H9 (cell line): Measurements from ENCODE around the gene LDLR. TPM values are rescaled to one million over a fixed set of nuclear protein-coding genes. Genes with fewer than 3 reads are reported as not detected.

Source experiments
- DNase-seq: peaks from one replicate; pipeline ENCODE4 v3.0.0-alpha.2; 2017
- H2AFZ ChIP-seq: one replicate; pipeline ENCODE4 v1.6.1; 2013; ENCODE audit warnings: mild to moderate bottlenecking, low read length, control low read depth, moderate library complexity
- H2AK5ac ChIP-seq: 2 replicates; pipeline ENCODE4 v1.6.1; 2013; ENCODE audit warnings: low read length, control low read depth, mixed read lengths; ENCODE audit not compliant: insufficient read length
- H2BK120ac ChIP-seq: one replicate; pipeline ENCODE4 v1.6.1; 2013; ENCODE audit warnings: low read depth, mild to moderate bottlenecking, low read length, control low read depth, inconsistent platforms; ENCODE audit not compliant: poor library complexity, severe bottlenecking
- H2BK12ac ChIP-seq: 2 replicates; pipeline ENCODE4 v1.6.1; 2013; ENCODE audit warnings: low read length, control low read depth, mixed read lengths, low read depth; ENCODE audit not compliant: insufficient read length
- H2BK15ac ChIP-seq: 2 replicates; pipeline ENCODE4 v1.6.1; 2013; ENCODE audit warnings: low read depth, low read length, control low read depth
- H2BK20ac ChIP-seq: one replicate; pipeline ENCODE4 v1.6.1; 2013; ENCODE audit warnings: low read depth, mild to moderate bottlenecking, low read length, control low read depth, inconsistent platforms; ENCODE audit not compliant: poor library complexity, severe bottlenecking
- H2BK5ac ChIP-seq: 2 replicates; pipeline ENCODE4 v1.6.1; 2013; ENCODE audit warnings: low read length, control low read depth, mixed read lengths; ENCODE audit not compliant: insufficient read length
- H3K14ac ChIP-seq: 2 replicates; pipeline ENCODE4 v1.6.1; 2013; ENCODE audit warnings: low read length, control low read depth; ENCODE audit not compliant: insufficient read depth
- H3K18ac ChIP-seq: 2 replicates; pipeline ENCODE4 v1.6.1; 2013; ENCODE audit warnings: low read depth, mild to moderate bottlenecking, mixed read lengths, low read length, control low read depth; ENCODE audit not compliant: insufficient read length
- H3K23ac ChIP-seq: 2 replicates; pipeline ENCODE4 v1.6.1; 2013; ENCODE audit warnings: low read length, control low read depth, mixed read lengths, low read depth; ENCODE audit not compliant: insufficient read length
- H3K23me2 ChIP-seq: 2 replicates; pipeline ENCODE4 v1.6.1; 2013; ENCODE audit warnings: low read depth, mild to moderate bottlenecking, mixed read lengths, low read length, control low read depth; ENCODE audit not compliant: insufficient read length, poor library complexity, severe bottlenecking
- H3K27ac ChIP-seq: 2 replicates; pipeline ENCODE4 v1.5.1; 2013; ENCODE audit warnings: low read length, control low read depth, mixed read lengths, low read depth; ENCODE audit not compliant: insufficient read length
- H3K27me3 ChIP-seq: 2 replicates; pipeline ENCODE4 v1.6.1; 2013; ENCODE audit warnings: low read length, control low read depth, inconsistent platforms; ENCODE audit not compliant: insufficient read depth
- H3K4ac ChIP-seq: 2 replicates; pipeline ENCODE4 v1.6.1; 2013; ENCODE audit warnings: low read depth, mild to moderate bottlenecking, control low read depth, inconsistent platforms, low read length, moderate library complexity
- H3K4me1 ChIP-seq: 2 replicates; pipeline ENCODE4 v1.6.1; 2013; ENCODE audit warnings: low read length, control low read depth, inconsistent platforms; ENCODE audit not compliant: insufficient read depth
- H3K4me2 ChIP-seq: 2 replicates; pipeline ENCODE4 v1.6.1; 2013; ENCODE audit warnings: low read length, control low read depth, mixed read lengths; ENCODE audit not compliant: insufficient read length, insufficient read depth
- H3K56ac ChIP-seq: 2 replicates; pipeline ENCODE4 v1.6.1; 2013; ENCODE audit warnings: low read depth, mild to moderate bottlenecking, mixed read lengths, low read length, control low read depth; ENCODE audit not compliant: insufficient read length
- H3K79me1 ChIP-seq: 2 replicates; pipeline ENCODE4 v1.6.1; 2013; ENCODE audit warnings: low read depth, mild to moderate bottlenecking, moderate library complexity, low read length, control low read depth, inconsistent platforms; ENCODE audit not compliant: insufficient read depth, poor library complexity, severe bottlenecking
- H3K79me2 ChIP-seq: 2 replicates; pipeline ENCODE4 v1.6.1; 2013; ENCODE audit warnings: low read length, control low read depth, inconsistent platforms; ENCODE audit not compliant: insufficient read depth
- H3K9ac ChIP-seq: 2 replicates; pipeline ENCODE4 v1.6.1; 2013; ENCODE audit warnings: low read length, control low read depth, mixed read lengths; ENCODE audit not compliant: insufficient read length; ENCODE audit errors: extremely low read depth
- H3K9me3 ChIP-seq: one replicate; pipeline ENCODE4 v1.6.1; 2013; ENCODE audit warnings: low read depth, low read length, inconsistent platforms; ENCODE audit not compliant: control insufficient read depth
- H3T11ph ChIP-seq: one replicate; pipeline ENCODE4 v1.6.1; 2013; ENCODE audit warnings: mild to moderate bottlenecking, low read length, control low read depth, inconsistent platforms
- H4K20me1 ChIP-seq: one replicate; pipeline ENCODE4 v1.6.1; 2013; ENCODE audit not compliant: control insufficient read depth, insufficient read length, insufficient read depth
- H4K5ac ChIP-seq: 2 replicates; pipeline ENCODE4 v1.6.1; 2013; ENCODE audit warnings: low read depth, mild to moderate bottlenecking, mixed read lengths, low read length, control low read depth; ENCODE audit not compliant: insufficient read length
- H4K8ac ChIP-seq: replicated peaks from 2 replicates; pipeline ENCODE4 v1.6.1; 2013; ENCODE audit warnings: low read length, control low read depth, mixed read lengths, low read depth; ENCODE audit not compliant: insufficient read length
- H4K91ac ChIP-seq: 2 replicates; pipeline ENCODE4 v1.6.1; 2013; ENCODE audit warnings: low read depth, mild to moderate bottlenecking, moderate library complexity, mixed read lengths, low read length, control low read depth; ENCODE audit not compliant: insufficient read length
- H3K27ac Mint-ChIP-seq, 3 experiments: 2 replicates in 2 of 3; 3 replicates in 1 of 3; pipeline ENCODE4 v1.8.0; 2020 to 2021; ENCODE audit warnings: mixed read lengths in 3 of 3, mild to moderate bottlenecking in 1 of 3, moderate library complexity in 1 of 3
- H3K27me3 Mint-ChIP-seq: 2 replicates; pipeline ENCODE4 v1.8.0; 2021; ENCODE audit warnings: low read depth, mild to moderate bottlenecking, moderate library complexity, mixed read lengths
- H3K36me3 Mint-ChIP-seq, 3 experiments: 2 replicates in 2 of 3; 3 replicates in 1 of 3; pipeline ENCODE4 v1.8.0; 2020 to 2021; ENCODE audit warnings: low read depth in 3 of 3, mixed read lengths in 3 of 3; ENCODE audit not compliant: insufficient read depth in 1 of 3
- H3K4me1 Mint-ChIP-seq, 2 experiments: 2 replicates each; pipeline ENCODE4 v1.8.0; 2020; ENCODE audit warnings: mixed read lengths in 2 of 2
- H3K4me3 Mint-ChIP-seq, 2 experiments: 2 replicates in 1 of 2; 3 replicates in 1 of 2; pipeline ENCODE4 v1.8.0; 2020 to 2021; ENCODE audit warnings: mild to moderate bottlenecking in 2 of 2, mixed read lengths in 2 of 2, moderate library complexity in 1 of 2
- H3K9me3 Mint-ChIP-seq, 2 experiments: 2 replicates in 1 of 2; 3 replicates in 1 of 2; pipeline ENCODE4 v1.8.0; 2020; ENCODE audit warnings: mild to moderate bottlenecking in 2 of 2, mixed read lengths in 2 of 2, moderate library complexity in 1 of 2
- WGBS: extraction: QIAGEN DNeasy Blood & Tissue Kit; methylation state at CpG from one replicate; pipeline ENCODE4 v1.1.7; 2013; ENCODE audit warnings: missing lambda C conversion rate, low lambda C conversion rate, mixed read lengths; ENCODE audit not compliant: insufficient read length; ENCODE audit errors: extremely low coverage; 5-methylcytosine and 5-hydroxymethylcytosine counted together
- total RNA-seq: library from RNA; stranded (reverse); gene quantifications from 2 replicates; pipeline ENCODE4 v1.2.1, GENCODE V29; 2021
- TF ChIP-seq, protein P1 (sequence below): fragments of 200-600 bp; sonication (generic); conservative IDR thresholded peaks from 3 replicates; pipeline ENCODE4 v1.8.0; 2021; ENCODE audit warnings: antibody characterized with exemption, mild to moderate bottlenecking

Gene LDLR
- total RNA-seq, 1 experiment from 2014 or later = 92.7 TPM

DNA sequence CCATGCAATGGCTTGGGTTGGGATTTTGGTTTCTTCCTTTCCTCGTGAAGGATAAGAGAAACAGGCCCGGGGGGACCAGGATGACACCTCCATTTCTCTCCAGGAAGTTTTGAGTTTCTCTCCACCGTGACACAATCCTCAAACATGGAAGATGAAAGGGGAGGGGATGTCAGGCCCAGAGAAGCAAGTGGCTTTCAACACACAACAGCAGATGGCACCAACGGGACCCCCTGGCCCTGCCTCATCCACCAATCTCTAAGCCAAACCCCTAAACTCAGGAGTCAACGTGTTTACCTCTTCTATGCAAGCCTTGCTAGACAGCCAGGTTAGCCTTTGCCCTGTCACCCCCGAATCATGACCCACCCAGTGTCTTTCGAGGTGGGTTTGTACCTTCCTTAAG is 42.2 kb downstream of the LDLR start:
- no peaks in the 10 kb centered on the region for H3K4me1 Mint-ChIP-seq
- Histone ChIP-seq H2BK15ac (no peak overlapping the region), H3T11ph (no peak overlapping the region), H3K56ac (no peak overlapping the region), H2BK5ac (no peak overlapping the region), H3K9ac (no peak overlapping the region), H3K79me1 (peaks cover 1% of the 10 kb centered on the region), H2BK120ac (no peak overlapping the region), H3K27ac (no peak overlapping the region), H4K8ac (no peak overlapping the region), H2BK12ac (no peak overlapping the region), H3K18ac (no peak overlapping the region), H3K14ac (no peak overlapping the region), H3K9me3 (no peaks in the 10 kb centered on the region), H3K4ac (no peak overlapping the region), H2AK5ac (no peak overlapping the region), H2AFZ (no peak overlapping the region), H4K20me1 (peaks cover 5% of the 10 kb centered on the region), H3K23me2 (no peaks in the 10 kb centered on the region), H4K91ac (no peak overlapping the region), H3K27me3 (no peaks in the 10 kb centered on the region), H3K4me2 (no peak overlapping the region), H2BK20ac (no peak overlapping the region), H4K5ac (no peak overlapping the region), H3K4me1 (no peaks in the 10 kb centered on the region), H3K79me2 (no peaks in the 10 kb centered on the region), H3K23ac (no peak overlapping the region)
- WGBS = no CpG with 5 or more reads among the region's 7 CpGs
- peaks cover 48 to 69% (median 66%) of the 10 kb centered on the region in 3 experiments for H3K36me3 Mint-ChIP-seq
- peak overlapping the region in 1 of 3 experiments; percentile 32; a peak in 1 of 7 replicates for H3K27ac Mint-ChIP-seq
- H3K27me3 Mint-ChIP-seq = no peaks in the 10 kb centered on the region
- DNase-seq = no peak
- no peak overlapping the region for H3K4me3 Mint-ChIP-seq
- TF ChIP-seq, protein P1, sequence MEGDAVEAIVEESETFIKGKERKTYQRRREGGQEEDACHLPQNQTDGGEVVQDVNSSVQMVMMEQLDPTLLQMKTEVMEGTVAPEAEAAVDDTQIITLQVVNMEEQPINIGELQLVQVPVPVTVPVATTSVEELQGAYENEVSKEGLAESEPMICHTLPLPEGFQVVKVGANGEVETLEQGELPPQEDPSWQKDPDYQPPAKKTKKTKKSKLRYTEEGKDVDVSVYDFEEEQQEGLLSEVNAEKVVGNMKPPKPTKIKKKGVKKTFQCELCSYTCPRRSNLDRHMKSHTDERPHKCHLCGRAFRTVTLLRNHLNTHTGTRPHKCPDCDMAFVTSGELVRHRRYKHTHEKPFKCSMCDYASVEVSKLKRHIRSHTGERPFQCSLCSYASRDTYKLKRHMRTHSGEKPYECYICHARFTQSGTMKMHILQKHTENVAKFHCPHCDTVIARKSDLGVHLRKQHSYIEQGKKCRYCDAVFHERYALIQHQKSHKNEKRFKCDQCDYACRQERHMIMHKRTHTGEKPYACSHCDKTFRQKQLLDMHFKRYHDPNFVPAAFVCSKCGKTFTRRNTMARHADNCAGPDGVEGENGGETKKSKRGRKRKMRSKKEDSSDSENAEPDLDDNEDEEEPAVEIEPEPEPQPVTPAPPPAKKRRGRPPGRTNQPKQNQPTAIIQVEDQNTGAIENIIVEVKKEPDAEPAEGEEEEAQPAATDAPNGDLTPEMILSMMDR = no peak
- no peaks in the 10 kb centered on the region for H3K9me3 Mint-ChIP-seq
